ENCODE data around the gene FRMD4B. TPM values are rescaled to one million over a fixed set of nuclear protein-coding genes. Genes with fewer than 3 reads are reported as not detected.
A peak's percentile ranks its signal among the peaks of the same experiment; 100 is the strongest.

Gene FRMD4B
- total and polyA plus RNA-seq, 2 donors (not counting 3 experiments of a cell fraction or from before 2014, with no cell fraction given) = 66.4 to 89.7 TPM

DNA sequence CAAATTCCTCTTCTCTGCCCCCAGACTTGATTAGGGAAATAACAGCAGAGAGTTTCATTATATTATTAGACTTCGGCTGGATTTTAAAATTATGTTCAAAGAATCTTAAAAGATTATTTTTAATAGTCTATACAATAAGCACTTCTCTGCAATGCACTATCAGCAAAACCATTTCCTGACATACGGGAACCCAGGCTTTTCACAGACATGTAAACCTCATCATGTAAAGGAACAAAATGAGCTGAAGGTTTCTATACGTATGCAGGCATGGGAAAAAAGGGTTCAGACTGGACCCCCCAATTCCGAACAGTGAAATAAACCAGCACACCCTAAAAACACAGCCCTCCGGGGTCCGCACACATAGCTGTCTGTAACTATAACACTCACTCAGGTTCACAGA, 185.9 kb downstream of the FRMD4B start:
- Histone ChIP-seq H4K20me1 (replicated peaks; ENCODE audit: control insufficient read depth, extremely low read depth, insufficient read depth, low read length) (no peaks in the 10 kb centered on the region), H3K9ac (replicated peaks; ENCODE audit: extremely low read depth, insufficient read depth, low read length) (peak overlapping the region; percentile 77), H3K79me2 (ENCODE audit: control insufficient read depth, insufficient read depth, low read length) (no peaks in the 10 kb centered on the region), H3K27me3 (ENCODE audit: control insufficient read depth in 2 of 2, insufficient read depth in 2 of 2, low read length in 2 of 2) (no peaks in the 10 kb centered on the region), H3K9me1 (replicated peaks; ENCODE audit: control insufficient read depth, extremely low read depth, insufficient read depth, low read length) (no peaks in the 10 kb centered on the region), H2AFZ (ENCODE audit: low read depth, low read length) (no peak overlapping the region), H3K27ac (ENCODE audit: insufficient read depth, low read depth, low read length) (peak overlapping the region; percentile 88), H3K36me3 (ENCODE audit: control insufficient read depth in 2 of 2, extremely low read depth in 1 of 2, insufficient read depth in 2 of 2, low read length in 2 of 2) (peaks cover 0 to 7% of the 10 kb centered on the region in 2 experiments), H3K4me2 (ENCODE audit: insufficient read depth, low read length) (peak overlapping the region; percentile 99), H3K9me3 (replicated peaks; ENCODE audit: control insufficient read depth, insufficient read depth, low read length) (no peaks in the 10 kb centered on the region), H3K4me3 (replicated peaks in 1 of 3; ENCODE audit: insufficient read depth in 1 of 3, low read depth in 1 of 3, low read length in 3 of 3) (peak overlapping the region; percentile 48 to 88 (median 72)), H3K4me1 (ENCODE audit: control insufficient read depth, extremely low read depth, insufficient read depth, low read length) (peaks cover 62% of the 10 kb centered on the region)
- dilution Hi-C loops (cut with MboI; ENCODE audit: extremely low pct_ligation_motif_present, low sequenced_read_pairs) (no loop called here), intact Hi-C loops (cut with micrococcal nuclease) (loop anchor here (2.0 to 5.0 kb wide), 2 partner anchors 17 to 37 kb away; no protein-coding TSS in a partner anchor)
- DNase-seq (ENCODE audit: low read depth, low spot score) (no peak), FAIRE-seq (no peak)
- no TSS peak for BruUV-seq (replicated peaks)
- ChIA-PET CTCF (interaction anchor here (1.2 to 3.9 kb wide), 10 partner anchors 10 to 240 kb away, joined by 3 to 20 read pairs (median 8); no protein-coding TSS in a partner anchor), POLR2A (interaction anchor here (1.1 to 1.6 kb wide), 2 partner anchors 12 to 39 kb away, joined by 3 to 5 read pairs; no protein-coding TSS in a partner anchor)
- TF ChIP-seq, protein P1, sequence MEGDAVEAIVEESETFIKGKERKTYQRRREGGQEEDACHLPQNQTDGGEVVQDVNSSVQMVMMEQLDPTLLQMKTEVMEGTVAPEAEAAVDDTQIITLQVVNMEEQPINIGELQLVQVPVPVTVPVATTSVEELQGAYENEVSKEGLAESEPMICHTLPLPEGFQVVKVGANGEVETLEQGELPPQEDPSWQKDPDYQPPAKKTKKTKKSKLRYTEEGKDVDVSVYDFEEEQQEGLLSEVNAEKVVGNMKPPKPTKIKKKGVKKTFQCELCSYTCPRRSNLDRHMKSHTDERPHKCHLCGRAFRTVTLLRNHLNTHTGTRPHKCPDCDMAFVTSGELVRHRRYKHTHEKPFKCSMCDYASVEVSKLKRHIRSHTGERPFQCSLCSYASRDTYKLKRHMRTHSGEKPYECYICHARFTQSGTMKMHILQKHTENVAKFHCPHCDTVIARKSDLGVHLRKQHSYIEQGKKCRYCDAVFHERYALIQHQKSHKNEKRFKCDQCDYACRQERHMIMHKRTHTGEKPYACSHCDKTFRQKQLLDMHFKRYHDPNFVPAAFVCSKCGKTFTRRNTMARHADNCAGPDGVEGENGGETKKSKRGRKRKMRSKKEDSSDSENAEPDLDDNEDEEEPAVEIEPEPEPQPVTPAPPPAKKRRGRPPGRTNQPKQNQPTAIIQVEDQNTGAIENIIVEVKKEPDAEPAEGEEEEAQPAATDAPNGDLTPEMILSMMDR (IDR thresholded peaks at IDR 0.05; ENCODE audit: extremely low read depth in 1 of 2, insufficient read depth in 1 of 2, low read depth in 1 of 2, low read length in 2 of 2) = no peak
- TF ChIP-seq FOS (IDR thresholded peaks at IDR 0.05; ENCODE audit: borderline replicate concordance, insufficient read depth, low read length) (no peak), GATA2 (IDR thresholded peaks at IDR 0.05; ENCODE audit: insufficient read depth, insufficient read length, low read depth, low read length) (no peak), MYC (IDR thresholded peaks at IDR 0.05; ENCODE audit: low read depth, low read length) (no peak), EZH2 (IDR thresholded peaks at IDR 0.05; ENCODE audit: borderline replicate concordance, low read depth, low read length, severe bottlenecking) (no peak), JUN (IDR thresholded peaks at IDR 0.05; ENCODE audit: borderline replicate concordance, insufficient read depth, insufficient read length, low read depth) (no peak), POLR2AphosphoS5 (IDR thresholded peaks at IDR 0.05; ENCODE audit: insufficient read depth, low read depth, low read length) (no peak), POLR2A (IDR thresholded peaks at IDR 0.05; ENCODE audit: low read depth, low read length) (no peak)
- TF ChIP-seq, protein P2, sequence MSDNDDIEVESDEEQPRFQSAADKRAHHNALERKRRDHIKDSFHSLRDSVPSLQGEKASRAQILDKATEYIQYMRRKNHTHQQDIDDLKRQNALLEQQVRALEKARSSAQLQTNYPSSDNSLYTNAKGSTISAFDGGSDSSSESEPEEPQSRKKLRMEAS (IDR thresholded peaks at IDR 0.05; ENCODE audit: insufficient read depth, insufficient read length) = no peak

Data from endothelial cell of umbilical vein (primary cell).